Osteoblast (primary cell): ENCODE data around the gene NOD2. TPM values are rescaled to one million over a fixed set of nuclear protein-coding genes. Genes with fewer than 3 reads are reported as not detected.

Source experiments
- DNase-seq: peaks from one replicate; pipeline ENCODE4 v3.0.0; 2011; ENCODE audit warnings: low spot score, mixed read lengths; ENCODE audit not compliant: insufficient read length; ENCODE audit errors: missing footprints
- H2AFZ ChIP-seq: 2 replicates; pipeline ENCODE4 v1.6.0; 2011; ENCODE audit warnings: mild to moderate bottlenecking, low read length
- H3K27ac ChIP-seq: 2 replicates; pipeline ENCODE4 v1.5.1; 2011; ENCODE audit warnings: mild to moderate bottlenecking, low read depth, low read length, moderate library complexity
- H3K27me3 ChIP-seq: 2 replicates; pipeline ENCODE4 v1.6.0; 2012; ENCODE audit warnings: mild to moderate bottlenecking, control low read depth, inconsistent platforms, low read length, moderate library complexity; ENCODE audit not compliant: insufficient read depth
- H3K36me3 ChIP-seq: 2 replicates; pipeline ENCODE4 v1.5.1; 2011; ENCODE audit warnings: mild to moderate bottlenecking, low read length, control low read depth, moderate library complexity; ENCODE audit not compliant: insufficient read depth
- H3K4me1 ChIP-seq: 2 replicates; pipeline ENCODE4 v1.5.1; 2011; ENCODE audit warnings: mild to moderate bottlenecking, low read length, control low read depth, moderate library complexity; ENCODE audit not compliant: insufficient read depth
- H3K4me2 ChIP-seq: 2 replicates; pipeline ENCODE4 v1.6.0; 2011; ENCODE audit warnings: mild to moderate bottlenecking, low read length; ENCODE audit not compliant: insufficient read depth
- H3K4me3 ChIP-seq: fragments of 200-600 bp; sonication (generic); 3 replicates; pipeline ENCODE4 v1.5.1; 2012; ENCODE audit warnings: mild to moderate bottlenecking, low read length, inconsistent platforms; ENCODE audit not compliant: insufficient read depth
- H3K79me2 ChIP-seq: 2 replicates; pipeline ENCODE4 v1.6.0; 2012; ENCODE audit warnings: mild to moderate bottlenecking, low read length, control low read depth, inconsistent platforms; ENCODE audit not compliant: insufficient read depth
- H3K9me3 ChIP-seq: 2 replicates; pipeline ENCODE4 v1.5.1; 2011; ENCODE audit warnings: low read depth, low read length, control low read depth
- H4K20me1 ChIP-seq: 2 replicates; pipeline ENCODE4 v1.6.0; 2012; ENCODE audit warnings: mild to moderate bottlenecking, low read length, control low read depth; ENCODE audit not compliant: insufficient read depth
- CTCF ChIP-seq: IDR thresholded peaks from 2 replicates; pipeline ENCODE4 v1.5.1; 2011; ENCODE audit warnings: mild to moderate bottlenecking, low read depth, low read length, moderate library complexity; ENCODE audit errors: extremely low read depth
- total RNA-seq: library from RNA; depleted of rRNA; stranded (reverse); fragments of >200 nt; gene quantifications from 2 replicates; pipeline ENCODE4 v1.2.3, GENCODE V29; 2012

Gene NOD2
- total RNA-seq, 1 donor, result under 0.01 TPM

- no peak overlapping the region for H3K27ac ChIP-seq
- H2AFZ ChIP-seq, result no peak overlapping the region
- H3K27me3 ChIP-seq, result peaks cover 2% of the 10 kb centered on the region
Observed at GRCh38 chr16:50679266-50679665, 14.1 kb upstream of the NOD2 start.

GRCh38 chr16:50679676-50680555 lies 13.5 kb upstream of the NOD2 start:
- peak; percentile 54 for DNase-seq
- H3K36me3 ChIP-seq, result no peaks in the 10 kb centered on the region
- H2AFZ ChIP-seq, result no peak overlapping the region
- H3K4me3 ChIP-seq, result no peak overlapping the region
- peaks cover 2% of the 10 kb centered on the region for H3K27me3 ChIP-seq
- no peaks in the 10 kb centered on the region for H3K9me3 ChIP-seq
- H3K4me2 ChIP-seq, result no peak overlapping the region
- H3K4me1 ChIP-seq, result no peaks in the 10 kb centered on the region
- H4K20me1 ChIP-seq, result no peaks in the 10 kb centered on the region
- no peak for TF ChIP-seq CTCF
- H3K79me2 ChIP-seq, result no peaks in the 10 kb centered on the region
- no peak overlapping the region for H3K27ac ChIP-seq

More at GRCh38 chr16:50679266-50679665, 14.1 kb upstream of the NOD2 start:
- Histone ChIP-seq H3K36me3 (no peaks in the 10 kb centered on the region), H3K4me2 (no peak overlapping the region), H3K4me3 (no peak overlapping the region), H4K20me1 (no peaks in the 10 kb centered on the region), H3K79me2 (no peaks in the 10 kb centered on the region), H3K9me3 (no peaks in the 10 kb centered on the region), H3K4me1 (no peaks in the 10 kb centered on the region)
- no peak for DNase-seq
- TF ChIP-seq CTCF, result no peak

- no peak overlapping the region for H3K4me3 ChIP-seq
- no peak overlapping the region for H2AFZ ChIP-seq
- no peaks in the 10 kb centered on the region for H3K4me1 ChIP-seq
- no peaks in the 10 kb centered on the region for H3K9me3 ChIP-seq
- H3K36me3 ChIP-seq, result no peaks in the 10 kb centered on the region
- H3K4me2 ChIP-seq, result no peak overlapping the region
- H3K79me2 ChIP-seq, result no peaks in the 10 kb centered on the region
- H3K27ac ChIP-seq, result no peak overlapping the region
- H4K20me1 ChIP-seq, result no peaks in the 10 kb centered on the region
- peaks cover 2% of the 10 kb centered on the region for H3K27me3 ChIP-seq
- DNase-seq, result no peak
- TF ChIP-seq CTCF, result no peak
Observed at GRCh38 chr16:50680556-50680893, 12.9 kb upstream of the NOD2 start.

GRCh38 chr16:50681021-50681885 lies 12.2 kb upstream of the NOD2 start, which contains the start of gene SNX20:
Gene SNX20 (minus strand): TSS chr16:50681312. CDS start chr16:50677526, 3,786 bp downstream.
- no peaks in the 10 kb centered on the region for H3K4me1 ChIP-seq
- H3K9me3 ChIP-seq, result no peaks in the 10 kb centered on the region
- no peak within 1 kb of the TSS for H3K4me3 ChIP-seq
- H3K27me3 ChIP-seq, result no peaks in the 10 kb centered on the region
- H3K36me3 ChIP-seq, result no peaks in the 10 kb centered on the region
- H3K79me2 ChIP-seq, result no peaks in the 10 kb centered on the region
- DNase-seq, result peak; percentile 78
- H4K20me1 ChIP-seq, result no peaks in the 10 kb centered on the region
- no peak for TF ChIP-seq CTCF
- no peak within 1 kb of the TSS for H3K4me2 ChIP-seq
- H2AFZ ChIP-seq, result no peak within 1 kb of the TSS
- H3K27ac ChIP-seq, result no peak within 1 kb of the TSS
